Measurements from ENCODE around the gene IGFBP6.
"Not testable (repeated sequence)": the region's sequence is repeated elsewhere in the genome, so short reads cannot be mapped to it uniquely, and the experiment has no call there.

The IGFBP6 gene

DNA sequence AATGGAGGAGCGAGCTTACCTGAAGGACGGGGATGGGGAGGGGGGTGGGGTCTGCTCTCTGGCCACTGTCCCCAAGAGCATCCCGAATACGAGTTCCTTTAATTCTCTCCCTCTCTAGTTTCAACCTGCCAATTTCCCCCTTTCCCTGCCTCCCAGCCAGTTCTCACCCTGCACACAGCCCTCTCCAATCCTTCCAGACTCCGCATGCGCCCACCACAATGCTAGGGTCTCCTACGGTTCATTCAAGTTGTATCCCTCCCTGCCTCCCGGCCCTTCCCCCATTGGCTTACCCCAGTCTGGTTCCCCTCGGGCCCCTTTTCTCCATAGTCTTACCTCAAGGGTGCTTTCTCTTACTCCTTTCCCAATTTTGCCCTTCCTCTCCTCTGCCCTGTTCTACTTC lies 708 bp upstream of the IGFBP6 start:
- DNase-seq (ENCODE audit: low read depth), result no peak

- no peak for DNase-seq (ENCODE audit: low read depth)
Measured at GRCh38 chr12:53097207-53097563, 282 bp upstream of the IGFBP6 start.

- no peak for DNase-seq (ENCODE audit: low read depth)
Measured at GRCh38 chr12:53098354-53098981, 1.0 kb downstream of the IGFBP6 start.

DNA sequence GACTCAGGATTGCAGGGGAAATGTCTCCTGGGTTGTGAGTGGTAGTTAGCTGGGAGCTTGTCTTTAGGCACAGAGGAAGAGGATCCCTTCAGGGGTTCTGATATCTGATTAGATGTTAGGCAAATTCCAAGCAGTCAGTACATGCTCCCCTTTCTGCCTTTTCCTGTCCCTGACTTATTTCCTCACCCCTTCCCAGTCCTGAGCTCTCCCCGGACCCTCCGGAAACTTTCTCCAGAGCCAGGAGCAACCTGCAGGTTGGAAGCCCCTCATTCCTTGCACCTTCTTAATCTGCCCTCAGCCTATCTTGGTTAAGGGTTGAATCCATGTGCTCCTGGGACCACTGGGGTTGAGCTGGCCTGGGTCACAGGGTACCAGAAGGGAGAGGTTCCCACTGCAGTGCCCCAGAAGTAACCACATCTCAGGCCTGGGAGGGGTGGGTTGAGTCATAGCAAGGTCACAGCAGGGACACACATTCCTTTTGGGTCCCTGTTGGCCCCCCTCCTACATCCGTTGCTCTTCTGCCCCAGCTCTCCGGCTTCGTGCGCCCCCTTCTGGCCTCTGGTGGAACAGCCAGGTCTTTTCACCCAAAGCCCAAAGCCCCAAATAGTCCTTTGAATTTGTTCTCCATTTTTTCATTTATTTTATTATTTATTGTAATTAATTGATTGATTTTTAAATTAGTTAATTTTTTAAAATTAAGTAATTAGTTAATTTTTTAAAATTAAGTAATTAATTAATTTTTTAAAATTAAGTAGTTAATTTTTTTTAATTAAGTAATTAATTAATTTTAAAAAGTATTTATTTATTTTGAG lies 1.8 kb downstream of the IGFBP6 start:
- peak; percentile 83 for DNase-seq (ENCODE audit: low read depth)

- no peak for DNase-seq (ENCODE audit: low read depth)
Measured at GRCh38 chr12:53100466-53101151, 3.1 kb downstream of the IGFBP6 start.

GRCh38 chr12:53101266-53101665 lies 3.8 kb downstream of the IGFBP6 start:
- DNase-seq (ENCODE audit: low read depth), result no peak

DNA sequence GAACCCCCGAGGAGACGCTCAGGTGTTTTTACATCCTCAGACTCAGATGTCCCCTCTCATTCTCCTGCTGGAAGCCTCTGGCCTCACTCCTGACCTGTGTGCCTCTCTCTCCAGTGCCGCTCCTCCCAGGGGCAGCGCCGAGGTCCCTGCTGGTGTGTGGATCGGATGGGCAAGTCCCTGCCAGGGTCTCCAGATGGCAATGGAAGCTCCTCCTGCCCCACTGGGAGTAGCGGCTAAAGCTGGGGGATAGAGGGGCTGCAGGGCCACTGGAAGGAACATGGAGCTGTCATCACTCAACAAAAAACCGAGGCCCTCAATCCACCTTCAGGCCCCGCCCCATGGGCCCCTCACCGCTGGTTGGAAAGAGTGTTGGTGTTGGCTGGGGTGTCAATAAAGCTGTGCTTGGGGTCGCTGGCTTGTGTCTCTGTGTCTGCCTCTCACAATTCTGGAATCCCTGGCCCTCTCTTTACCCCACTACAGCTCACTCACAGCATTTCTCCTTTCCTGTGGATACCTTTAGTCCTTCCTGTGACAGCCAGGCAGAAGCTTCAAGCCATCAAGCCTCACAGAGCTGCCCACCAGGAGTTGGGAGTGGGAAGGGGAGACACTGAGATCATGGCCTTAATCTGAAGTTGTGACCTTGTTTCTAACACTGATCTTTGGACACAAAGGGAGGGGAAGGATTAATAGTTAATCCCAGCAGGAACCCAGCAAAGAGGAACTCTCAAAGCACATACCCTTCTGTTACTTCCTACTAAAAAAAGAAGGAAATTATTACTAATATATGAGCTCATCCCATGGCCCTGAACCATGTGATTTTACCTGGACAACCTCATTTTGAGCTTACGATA lies 4.7 kb downstream of the IGFBP6 start:
- no peak for DNase-seq (ENCODE audit: low read depth)

DNA sequence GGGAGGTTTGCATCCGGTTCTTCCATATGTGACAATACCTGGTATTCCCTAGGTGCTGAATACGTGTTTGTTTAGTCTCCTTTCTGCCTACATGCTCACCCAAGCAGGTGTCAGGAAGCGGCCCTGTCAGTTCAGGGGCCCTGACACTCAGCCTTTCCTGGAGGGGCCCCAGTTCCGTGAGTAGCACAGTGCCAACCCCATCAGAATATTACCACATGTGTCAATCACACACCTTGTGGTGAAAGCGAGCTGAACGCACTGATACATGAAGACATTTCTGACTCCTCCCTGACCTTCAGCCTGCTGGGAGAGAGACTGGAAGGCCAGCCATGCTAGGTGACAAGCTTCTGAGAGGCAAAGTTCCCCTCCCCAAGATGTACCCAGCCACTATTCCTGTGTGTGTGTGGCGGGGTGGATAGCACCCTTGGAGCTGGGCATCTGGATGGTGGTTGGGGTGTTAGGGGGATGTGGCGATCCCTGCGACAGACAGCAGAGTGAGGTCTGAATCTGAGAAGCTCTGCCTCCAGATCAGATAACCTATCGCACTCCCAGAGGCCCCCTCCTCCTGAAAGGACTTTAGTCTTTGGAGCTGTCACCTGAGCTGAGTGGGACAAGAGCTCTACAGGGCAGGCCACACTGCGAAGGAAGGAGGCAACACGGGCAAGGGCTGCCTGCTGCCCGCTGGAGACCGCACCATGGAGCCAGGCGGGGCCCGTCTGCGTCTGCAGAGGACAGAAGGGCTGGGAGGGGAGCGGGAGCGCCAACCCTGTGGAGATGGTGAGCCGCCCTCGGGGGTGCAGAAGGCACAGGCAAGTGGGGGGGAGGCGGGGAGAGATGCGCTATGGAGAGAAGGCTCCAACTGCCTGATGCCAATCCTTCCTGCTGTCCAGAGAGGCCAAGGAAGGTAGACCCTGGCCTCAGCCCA lies 5.7 kb downstream of the IGFBP6 start, which contains the start of gene SOAT2:
Gene SOAT2 (plus strand): TSS at position 604 of the 925 bp plus-strand sequence. CDS start 92 bp downstream, at position 696.
- DNase-seq (ENCODE audit: low read depth), result no peak

GRCh38 chr12:53103860-53104305 lies 6.4 kb downstream of the IGFBP6 start:
- no peak for DNase-seq (ENCODE audit: low read depth)

DNA sequence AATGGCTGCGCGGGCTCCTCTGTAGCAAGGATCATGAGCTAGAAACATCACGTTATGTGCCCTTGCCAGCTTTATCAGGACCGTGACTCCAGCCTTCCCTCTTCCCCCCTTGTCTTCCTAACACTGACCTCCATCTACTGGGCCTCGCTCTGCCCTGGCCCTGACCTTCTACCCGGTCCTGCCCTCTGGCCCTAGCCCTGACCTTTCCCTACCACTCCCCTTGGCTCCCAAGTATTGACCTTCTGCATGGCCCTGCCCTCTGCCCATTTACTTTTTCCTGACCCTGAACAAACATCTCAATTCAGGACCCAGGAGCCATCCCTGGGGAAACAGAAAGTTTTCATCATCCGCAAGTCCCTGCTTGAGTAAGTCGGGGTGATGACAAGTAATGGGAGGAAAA lies 7.8 kb downstream of the IGFBP6 start:
- no peak for DNase-seq (ENCODE audit: low read depth)

DNA sequence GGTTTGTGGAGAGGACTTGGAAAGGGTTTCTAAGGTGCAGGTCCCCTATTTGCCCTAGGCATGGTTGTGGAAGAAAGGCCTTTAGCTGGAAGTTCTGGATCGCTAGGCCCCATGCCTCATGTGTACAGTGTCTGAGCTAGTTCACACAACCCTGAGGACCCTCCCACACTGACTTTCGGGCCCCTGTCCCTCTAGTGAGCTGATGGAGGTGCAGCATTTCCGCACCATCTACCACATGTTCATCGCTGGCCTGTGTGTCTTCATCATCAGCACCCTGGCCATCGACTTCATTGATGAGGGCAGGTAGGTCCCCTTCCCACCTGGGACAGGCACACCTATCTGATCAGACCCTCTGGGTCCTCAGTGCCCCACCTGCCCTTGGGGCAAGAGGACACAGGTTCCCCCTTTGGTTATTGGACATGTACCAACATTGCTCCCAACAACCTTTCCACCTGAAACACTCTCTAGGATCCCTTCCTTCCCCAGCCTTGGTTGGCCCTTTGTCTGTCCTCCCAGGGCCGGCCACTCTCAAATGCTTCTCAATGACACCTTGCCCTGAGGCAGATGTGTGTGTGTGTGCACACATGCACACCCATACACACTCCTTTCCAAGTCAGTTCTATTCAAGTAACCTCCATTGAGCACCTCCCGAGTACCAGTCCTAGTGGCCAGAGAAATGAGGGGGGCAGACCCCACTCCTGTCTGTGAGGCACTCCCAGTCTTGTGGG lies 8.4 kb downstream of the IGFBP6 start:
- DNase-seq (ENCODE audit: low read depth), result no peak

DNA sequence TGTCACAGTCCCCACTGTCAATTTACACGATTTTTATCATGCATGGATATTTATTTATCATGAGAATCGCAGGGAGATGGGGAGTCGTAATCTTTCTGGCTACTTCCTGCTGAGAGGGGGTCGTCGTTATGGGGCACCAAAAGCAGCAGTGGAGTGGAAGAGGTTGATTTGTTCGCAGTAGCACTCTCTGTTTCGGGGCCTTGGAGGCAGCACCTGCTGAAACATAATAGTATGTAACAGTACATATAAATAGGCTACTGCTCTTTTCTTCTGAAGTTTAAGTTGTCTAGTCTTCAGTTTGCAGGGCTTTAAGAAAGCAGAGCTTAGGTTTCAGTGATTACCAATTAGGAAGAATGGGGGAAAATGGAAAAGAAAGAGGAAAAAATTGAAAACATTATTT lies 9.7 kb downstream of the IGFBP6 start:
- no peak for DNase-seq (ENCODE audit: low read depth)

GRCh38 chr12:53112431-53112830 lies 15.0 kb downstream of the IGFBP6 start:
- DNase-seq (ENCODE audit: low read depth), result not testable (repeated sequence)

DNA sequence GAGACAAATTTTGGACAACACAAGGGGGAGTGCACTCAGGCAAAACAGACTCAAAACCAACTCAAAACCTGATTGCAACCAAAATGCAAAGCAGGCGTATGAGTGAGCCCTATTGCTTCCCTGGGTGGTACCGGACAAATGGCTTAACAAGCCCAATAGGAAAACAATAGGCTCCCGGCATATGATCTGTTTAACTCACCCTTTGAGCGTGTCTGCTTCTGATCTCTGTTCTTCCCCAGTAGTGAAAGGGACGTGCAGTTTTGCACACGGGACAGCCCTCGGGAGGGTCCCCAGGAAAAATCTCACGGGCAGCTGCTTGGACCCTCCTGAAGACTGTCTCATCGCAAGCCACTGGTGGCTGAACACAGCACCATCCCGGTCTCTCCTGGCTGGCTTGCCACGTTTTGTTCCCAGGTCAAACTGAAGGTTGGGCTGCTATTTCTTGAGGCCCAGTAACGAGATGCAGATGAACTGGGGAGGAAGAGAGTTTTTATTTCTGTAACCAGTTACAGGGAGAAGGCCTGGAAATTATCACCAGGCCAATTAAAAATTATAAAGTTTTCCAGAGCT lies 15.8 kb downstream of the IGFBP6 start:
- DNase-seq (ENCODE audit: low read depth), result no peak

- no peak for DNase-seq (ENCODE audit: low read depth)
Measured at GRCh38 chr12:53113951-53114350, 16.5 kb downstream of the IGFBP6 start.

- DNase-seq (ENCODE audit: low read depth), result no peak
Measured at GRCh38 chr12:53115112-53115890, 17.8 kb downstream of the IGFBP6 start.

- DNase-seq (ENCODE audit: low read depth), result no peak
Measured at GRCh38 chr12:53115891-53116648, 18.6 kb downstream of the IGFBP6 start.

GRCh38 chr12:53118751-53119300 lies 21.4 kb downstream of the IGFBP6 start:
- DNase-seq (ENCODE audit: low read depth), result no peak

Data from stimulated activated CD8-positive, alpha-beta memory T cell treated with anti-CD3 and anti-CD28 coated beads, Interleukin-15, amount 100 ng/mL, for 24 hours (primary cell).